HG02970 (cell line): ENCODE results near the gene MICU1.
A peak's percentile ranks its signal among the peaks of the same experiment; 100 is the strongest.
"Not testable (repeated sequence)": the region's sequence is repeated elsewhere in the genome, so short reads cannot be mapped to it uniquely, and the experiment has no call there.

Source experiments
- ATAC-seq: cut with Tn5 transposase; IDR thresholded peaks from one replicate; pipeline ENCODE4 v1.9.1; 2021; ENCODE audit warnings: mild to moderate bottlenecking, moderate library complexity, moderate number of reproducible peaks; ENCODE audit not compliant: unreplicated experiment, low FRiP score

The MICU1 gene

GRCh38 chr10:72625608-72626443, at the start of gene MICU1:
Gene MICU1 (minus strand): TSS chr10:72626079. CDS start chr10:72566793, 59,286 bp downstream.
- ATAC-seq, result peak; percentile 94

- ATAC-seq, result not testable (repeated sequence)
These were observed 48.3 kb upstream of the MICU1 start for GRCh38 chr10:72674174-72674573.

DNA sequence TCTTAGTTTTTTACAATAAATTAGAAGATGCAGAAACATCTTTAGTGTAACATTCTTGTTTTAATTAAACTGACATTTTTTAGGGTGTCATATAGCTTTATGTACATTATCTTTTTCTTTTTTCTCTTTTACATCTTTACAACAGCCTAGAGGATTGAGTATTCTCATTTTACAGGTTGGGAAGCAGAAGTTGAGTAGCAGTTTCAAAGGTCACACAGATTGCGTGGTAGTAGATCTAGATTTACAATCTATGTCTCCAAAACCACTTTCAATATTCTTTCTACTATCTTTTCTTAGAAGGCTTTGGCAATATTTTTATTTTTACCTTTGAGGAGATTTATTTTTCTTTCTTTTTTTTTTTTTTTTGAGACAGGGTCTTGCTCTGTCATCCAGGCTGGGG, 47.4 kb upstream of the MICU1 start:
- no peak for ATAC-seq

DNA sequence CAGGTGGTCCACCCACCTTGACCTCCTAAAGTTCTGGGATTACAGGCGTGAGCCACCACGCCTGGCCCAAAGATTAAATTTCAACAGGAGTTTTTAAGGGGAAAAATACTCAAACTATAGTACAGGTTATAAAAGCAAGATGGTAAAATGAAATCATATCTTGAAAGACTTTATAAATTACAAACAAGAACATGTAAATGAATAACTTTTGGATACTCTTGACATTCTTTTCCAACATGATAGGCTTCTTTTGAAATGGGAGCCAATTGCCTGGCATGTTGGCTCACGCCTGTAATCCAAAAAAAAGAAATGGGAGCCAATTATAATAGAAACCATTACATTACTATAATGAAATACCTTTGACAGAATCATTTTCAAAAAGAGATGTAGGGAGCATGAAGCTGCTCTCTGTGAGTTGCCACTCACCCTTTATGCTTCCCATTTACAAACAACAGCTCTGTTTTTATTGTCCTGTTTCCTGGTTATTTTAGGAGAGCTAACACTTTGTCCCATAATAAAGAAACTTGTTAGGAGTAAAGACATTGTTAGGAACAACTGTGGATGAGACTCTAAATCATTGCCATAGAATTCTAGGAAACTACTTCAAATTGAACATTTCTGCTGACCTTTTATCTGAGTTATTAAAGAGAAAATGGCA, 41.5 kb upstream of the MICU1 start:
- ATAC-seq, result no peak

GRCh38 chr10:72665925-72666324, 40.0 kb upstream of the MICU1 start:
- no peak for ATAC-seq

DNA sequence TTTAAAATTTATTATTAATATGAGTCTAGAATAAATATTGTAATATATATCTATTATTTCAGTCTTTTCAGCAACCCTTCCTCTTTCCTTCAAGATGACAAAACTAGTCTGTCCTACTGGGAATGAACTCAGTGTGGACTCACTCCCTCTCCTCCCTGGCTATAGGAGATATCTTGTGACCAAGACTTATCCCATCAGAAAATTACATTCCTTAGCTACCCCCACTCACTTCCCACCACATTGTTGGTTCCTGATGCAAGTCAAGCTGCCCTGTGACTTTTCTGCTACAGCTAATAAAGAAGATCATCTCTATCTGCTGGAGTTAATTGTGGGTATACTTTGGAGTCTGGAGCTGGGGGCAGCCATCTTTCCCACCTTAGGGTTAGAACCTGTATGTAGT, 38.1 kb upstream of the MICU1 start:
- no peak for ATAC-seq

GRCh38 chr10:72661431-72661830, 35.6 kb upstream of the MICU1 start:
- no peak for ATAC-seq

DNA sequence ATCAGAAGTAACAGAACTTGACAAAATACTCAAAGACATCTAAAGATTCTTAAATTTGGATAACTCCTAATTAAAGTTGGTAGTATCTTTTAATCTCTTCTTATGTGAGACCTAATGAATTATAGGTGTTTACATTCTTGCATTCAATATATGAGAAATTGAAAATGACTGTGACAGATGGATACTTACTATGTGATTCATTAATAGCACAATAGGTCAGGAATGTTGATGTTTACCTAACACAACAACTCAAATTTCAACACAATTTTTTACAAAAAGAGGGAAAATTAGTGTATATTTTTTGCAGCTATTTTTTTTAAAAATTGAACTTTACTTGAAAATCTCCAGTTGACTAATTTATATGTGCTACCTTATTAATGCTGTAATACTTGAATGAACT, 34.3 kb upstream of the MICU1 start:
- no peak for ATAC-seq

GRCh38 chr10:72659694-72660093, 33.8 kb upstream of the MICU1 start:
- no peak for ATAC-seq

GRCh38 chr10:72658696-72659400, 33.0 kb upstream of the MICU1 start:
- no peak for ATAC-seq

DNA sequence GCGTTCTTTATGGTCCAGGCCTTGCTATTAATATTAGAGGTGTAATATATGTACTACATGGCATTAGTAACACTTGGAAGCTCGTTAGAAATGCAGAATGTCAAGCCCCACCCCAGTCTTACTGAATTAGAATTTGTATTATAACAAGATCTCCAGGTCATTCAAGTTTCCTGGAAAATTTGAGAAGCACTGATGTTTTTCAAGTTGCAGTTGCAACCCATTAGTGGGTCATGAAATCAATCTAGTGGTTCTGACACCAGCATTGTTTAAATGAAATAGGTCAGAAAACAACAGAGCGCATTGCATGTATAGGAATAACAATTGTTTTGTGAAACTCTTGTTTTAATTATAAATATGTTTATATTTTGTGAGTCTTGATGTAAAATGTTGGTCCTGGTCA, 28.8 kb upstream of the MICU1 start:
- no peak for ATAC-seq

GRCh38 chr10:72653383-72654096, 27.7 kb upstream of the MICU1 start:
- no peak for ATAC-seq

GRCh38 chr10:72649291-72649690, 23.4 kb upstream of the MICU1 start:
- ATAC-seq, result no peak

GRCh38 chr10:72648301-72648700, 22.4 kb upstream of the MICU1 start:
- no peak for ATAC-seq

GRCh38 chr10:72646971-72647370, 21.1 kb upstream of the MICU1 start:
- ATAC-seq, result not testable (repeated sequence)

GRCh38 chr10:72645263-72645858, 19.5 kb upstream of the MICU1 start:
- ATAC-seq, result no peak

GRCh38 chr10:72642318-72642717, 16.4 kb upstream of the MICU1 start:
- no peak for ATAC-seq

- ATAC-seq, result no peak
These were observed 13.6 kb upstream of the MICU1 start for GRCh38 chr10:72639441-72639873.

GRCh38 chr10:72638586-72639440, 12.9 kb upstream of the MICU1 start:
- ATAC-seq, result no peak
